GM18519 (cell line): ENCODE results near the gene POLE4.
A peak's percentile ranks its signal among the peaks of the same experiment; 100 is the strongest.

Source experiments
- ATAC-seq: cut with Tn5 transposase; IDR thresholded peaks from one replicate; pipeline ENCODE4 v1.9.1; 2021; ENCODE audit warnings: mild to moderate bottlenecking, moderate library complexity; ENCODE audit not compliant: unreplicated experiment, low FRiP score

POLE4 gene

GRCh38 chr2:74939919-74940812, 18.3 kb upstream of the POLE4 start:
- ATAC-seq, result no peak

GRCh38 chr2:74941284-74941683, 17.2 kb upstream of the POLE4 start:
- no peak for ATAC-seq

- ATAC-seq, result no peak
These were observed 16.2 kb upstream of the POLE4 start for GRCh38 chr2:74942263-74942662.

- ATAC-seq, result peak; percentile 100
These were observed 13.3 kb upstream of the POLE4 start for GRCh38 chr2:74944987-74945787.

GRCh38 chr2:74945788-74946331, 12.6 kb upstream of the POLE4 start:
- ATAC-seq, result no peak

GRCh38 chr2:74947703-74948102, 10.7 kb upstream of the POLE4 start:
- no peak for ATAC-seq

- no peak for ATAC-seq
These were observed 9.7 kb upstream of the POLE4 start for GRCh38 chr2:74948779-74949178.

- no peak for ATAC-seq
These were observed 7.2 kb upstream of the POLE4 start for GRCh38 chr2:74951211-74951754.

- no peak for ATAC-seq
These were observed 5.9 kb upstream of the POLE4 start for GRCh38 chr2:74952575-74952974.

GRCh38 chr2:74953796-74954499, 4.5 kb upstream of the POLE4 start:
- no peak for ATAC-seq

GRCh38 chr2:74954500-74954874, 4.0 kb upstream of the POLE4 start:
- ATAC-seq, result no peak

GRCh38 chr2:74957886-74958273, 563 bp upstream of the POLE4 start:
- ATAC-seq, result no peak

- no peak for ATAC-seq
These were observed 786 bp downstream of the POLE4 start for GRCh38 chr2:74959106-74959751.

- ATAC-seq, result no peak
These were observed 8.4 kb downstream of the POLE4 start for GRCh38 chr2:74966887-74967286.

GRCh38 chr2:74975016-74975415, 16.6 kb downstream of the POLE4 start:
- ATAC-seq, result no peak

GRCh38 chr2:74979844-74980243, 21.4 kb downstream of the POLE4 start:
- ATAC-seq, result no peak

GRCh38 chr2:74982577-74982976, 24.1 kb downstream of the POLE4 start:
- no peak for ATAC-seq

GRCh38 chr2:74983631-74984392, 25.4 kb downstream of the POLE4 start:
- ATAC-seq, result no peak

- ATAC-seq, result no peak
These were observed 26.6 kb downstream of the POLE4 start for GRCh38 chr2:74984947-74985637.
